GM12891 (cell line): ENCODE measurements around the gene HBEGF.

Experiments used
- PAX5 ChIP-seq: IDR thresholded peaks from 2 replicates; pipeline ENCODE4 v1.6.1; 2011; ENCODE audit warnings: low read length, moderate library complexity, mild to moderate bottlenecking; ENCODE audit not compliant: insufficient read depth, severe bottlenecking
- POLR2A ChIP-seq: IDR thresholded peaks from 2 replicates; pipeline ENCODE4 v1.6.1; 2011; ENCODE audit warnings: low read depth, low read length, control low read depth
- POLR2AphosphoS5 ChIP-seq: IDR thresholded peaks from 2 replicates; pipeline ENCODE4 v1.6.1; 2011; ENCODE audit warnings: low read depth, low read length, control low read depth
- POU2F2 ChIP-seq: IDR thresholded peaks from 2 replicates; pipeline ENCODE4 v1.6.1; 2011; ENCODE audit warnings: low read depth, mild to moderate bottlenecking, control low read depth, low read length, moderate library complexity
- TAF1 ChIP-seq: IDR thresholded peaks from 2 replicates; pipeline ENCODE4 v1.6.1; 2011; ENCODE audit warnings: low read depth, low read length, control low read depth

DNA sequence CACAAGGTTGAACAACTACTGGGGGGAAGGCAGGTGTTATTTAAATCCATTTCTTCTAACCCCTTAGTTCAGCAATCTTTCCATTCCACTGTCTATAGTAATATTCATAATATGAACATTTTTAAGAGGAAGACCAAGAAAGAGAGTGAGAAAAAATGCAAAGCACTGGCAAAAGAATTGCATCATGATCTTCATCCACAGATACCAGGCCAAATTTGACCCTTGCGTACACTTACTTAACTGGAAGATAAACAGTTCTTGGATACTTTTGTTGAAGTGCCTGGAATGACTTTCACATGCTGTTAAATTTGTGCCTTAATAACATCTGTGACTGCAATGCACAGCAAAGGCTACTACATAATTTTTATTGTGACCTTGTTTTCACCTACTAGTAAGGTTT, 45.3 kb downstream of the HBEGF start:
- TF ChIP-seq TAF1 (no peak), POLR2A (no peak), POLR2AphosphoS5 (no peak), PAX5 (no peak), POU2F2 (no peak)
